B cell (primary cell): ENCODE results near the gene WDSUB1.

Experiments used
- EZH2 ChIP-seq: IDR thresholded peaks from 2 replicates; pipeline ENCODE4 v1.6.1; 2012; ENCODE audit warnings: borderline replicate concordance, low read depth, mild to moderate bottlenecking, moderate library complexity, low read length; ENCODE audit not compliant: insufficient read depth, poor library complexity, severe bottlenecking
- TF ChIP-seq, protein P1 (sequence below): fragments of 200-600 bp; IDR thresholded peaks from one replicate; pipeline ENCODE4 v1.8.0; 2022; ENCODE audit warnings: antibody characterized with exemption, mild to moderate bottlenecking

DNA sequence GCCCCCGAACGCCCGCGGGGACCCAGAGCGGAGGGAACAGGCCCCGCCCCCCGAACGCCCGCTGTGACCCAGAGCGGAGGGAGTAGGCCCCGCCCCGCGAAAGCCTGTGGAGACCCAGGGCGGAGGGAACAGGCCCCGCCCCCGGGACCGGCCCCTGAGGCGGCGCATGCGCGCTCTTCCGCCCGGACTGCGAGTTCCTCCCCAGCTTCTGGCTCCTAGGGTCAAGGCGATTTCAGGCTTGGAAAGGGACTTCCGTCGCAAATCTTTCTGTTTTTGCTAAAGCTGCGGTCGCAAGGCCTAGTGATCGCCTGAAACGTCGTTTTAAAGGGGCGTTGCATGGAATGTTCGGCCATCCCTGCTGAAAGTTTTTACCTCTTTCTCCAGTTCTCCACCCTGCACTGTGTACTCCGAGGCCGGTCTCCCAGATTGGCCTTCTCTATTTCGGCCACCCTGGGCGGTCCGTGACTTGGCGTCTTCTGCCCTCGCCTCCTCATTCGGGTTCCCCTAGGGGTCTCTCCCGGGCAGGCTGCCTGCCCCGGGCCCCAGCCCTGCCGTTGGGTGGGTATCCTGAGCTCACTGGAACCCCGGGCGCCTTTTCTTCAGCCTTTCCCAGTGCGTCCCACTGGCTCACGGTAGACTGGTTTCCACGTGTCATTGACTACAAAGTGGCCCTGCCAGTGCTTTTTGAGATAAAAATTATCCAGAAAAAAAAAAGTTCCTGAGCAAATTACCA is 372 bp upstream of the WDSUB1 start:
- TF ChIP-seq, protein P1, sequence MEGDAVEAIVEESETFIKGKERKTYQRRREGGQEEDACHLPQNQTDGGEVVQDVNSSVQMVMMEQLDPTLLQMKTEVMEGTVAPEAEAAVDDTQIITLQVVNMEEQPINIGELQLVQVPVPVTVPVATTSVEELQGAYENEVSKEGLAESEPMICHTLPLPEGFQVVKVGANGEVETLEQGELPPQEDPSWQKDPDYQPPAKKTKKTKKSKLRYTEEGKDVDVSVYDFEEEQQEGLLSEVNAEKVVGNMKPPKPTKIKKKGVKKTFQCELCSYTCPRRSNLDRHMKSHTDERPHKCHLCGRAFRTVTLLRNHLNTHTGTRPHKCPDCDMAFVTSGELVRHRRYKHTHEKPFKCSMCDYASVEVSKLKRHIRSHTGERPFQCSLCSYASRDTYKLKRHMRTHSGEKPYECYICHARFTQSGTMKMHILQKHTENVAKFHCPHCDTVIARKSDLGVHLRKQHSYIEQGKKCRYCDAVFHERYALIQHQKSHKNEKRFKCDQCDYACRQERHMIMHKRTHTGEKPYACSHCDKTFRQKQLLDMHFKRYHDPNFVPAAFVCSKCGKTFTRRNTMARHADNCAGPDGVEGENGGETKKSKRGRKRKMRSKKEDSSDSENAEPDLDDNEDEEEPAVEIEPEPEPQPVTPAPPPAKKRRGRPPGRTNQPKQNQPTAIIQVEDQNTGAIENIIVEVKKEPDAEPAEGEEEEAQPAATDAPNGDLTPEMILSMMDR = no peak
- TF ChIP-seq EZH2 = no peak
